ENCODE data around the gene HOPX.

HOPX gene

GRCh38 chr4:56651056-56651350 is 30.1 kb downstream of the HOPX start:
- no peak for TF ChIP-seq POLR2AphosphoS5 (IDR thresholded peaks at IDR 0.05; ENCODE audit: low read depth, low read length)
- no peak for TF ChIP-seq TAF1 (IDR thresholded peaks at IDR 0.05; ENCODE audit: borderline replicate concordance, insufficient read depth, low read length)
- no peak for TF ChIP-seq SIN3A (IDR thresholded peaks at IDR 0.05; ENCODE audit: borderline replicate concordance, insufficient read depth, low read length)
- no peak for TF ChIP-seq REST (IDR thresholded peaks at IDR 0.05; ENCODE audit: insufficient read depth in 1 of 2, low read depth in 2 of 2, low read length in 2 of 2)
- TF ChIP-seq FOXP2 (optimal IDR thresholded peaks at IDR 0.05; ENCODE audit: borderline replicate concordance, extremely low read depth, extremely low read length, insufficient read depth) = no peak

- TF ChIP-seq TAF1 (IDR thresholded peaks at IDR 0.05; ENCODE audit: borderline replicate concordance, insufficient read depth, low read length) (no peak), REST (IDR thresholded peaks at IDR 0.05; ENCODE audit: insufficient read depth in 1 of 2, low read depth in 2 of 2, low read length in 2 of 2) (no peak), FOXP2 (optimal IDR thresholded peaks at IDR 0.05; ENCODE audit: borderline replicate concordance, extremely low read depth, extremely low read length, insufficient read depth) (no peak), POLR2AphosphoS5 (IDR thresholded peaks at IDR 0.05; ENCODE audit: low read depth, low read length) (no peak), SIN3A (IDR thresholded peaks at IDR 0.05; ENCODE audit: borderline replicate concordance, insufficient read depth, low read length) (no peak)
These were observed 30.6 kb downstream of the HOPX start for GRCh38 chr4:56650262-56651055.

- TF ChIP-seq SIN3A (IDR thresholded peaks at IDR 0.05; ENCODE audit: borderline replicate concordance, insufficient read depth, low read length) = no peak
- TF ChIP-seq FOXP2 (optimal IDR thresholded peaks at IDR 0.05; ENCODE audit: borderline replicate concordance, extremely low read depth, extremely low read length, insufficient read depth) = no peak
- no peak for TF ChIP-seq TAF1 (IDR thresholded peaks at IDR 0.05; ENCODE audit: borderline replicate concordance, insufficient read depth, low read length)
- no peak for TF ChIP-seq REST (IDR thresholded peaks at IDR 0.05; ENCODE audit: insufficient read depth in 1 of 2, low read depth in 2 of 2, low read length in 2 of 2)
- TF ChIP-seq POLR2AphosphoS5 (IDR thresholded peaks at IDR 0.05; ENCODE audit: low read depth, low read length) = no peak
These were observed 31.4 kb downstream of the HOPX start for GRCh38 chr4:56649445-56650261.

GRCh38 chr4:56648824-56649151 is 32.3 kb downstream of the HOPX start:
- TF ChIP-seq POLR2AphosphoS5 (IDR thresholded peaks at IDR 0.05; ENCODE audit: low read depth, low read length) (no peak), REST (IDR thresholded peaks at IDR 0.05; ENCODE audit: insufficient read depth in 1 of 2, low read depth in 2 of 2, low read length in 2 of 2) (no peak), SIN3A (IDR thresholded peaks at IDR 0.05; ENCODE audit: borderline replicate concordance, insufficient read depth, low read length) (no peak), FOXP2 (optimal IDR thresholded peaks at IDR 0.05; ENCODE audit: borderline replicate concordance, extremely low read depth, extremely low read length, insufficient read depth) (no peak), TAF1 (IDR thresholded peaks at IDR 0.05; ENCODE audit: borderline replicate concordance, insufficient read depth, low read length) (no peak)
